Endothelial cell (in vitro differentiated cells): Measurements from ENCODE around the gene ANKRD40. TPM values are rescaled to one million over a fixed set of nuclear protein-coding genes. Genes with fewer than 3 reads are reported as not detected.
"Not testable (repeated sequence)": the region's sequence is repeated elsewhere in the genome, so short reads cannot be mapped to it uniquely, and the experiment has no call there.

Experiments used
- DNase-seq: peaks from one replicate; pipeline ENCODE4 v3.0.0; 2021; ENCODE audit warnings: low spot score
- H3K27ac Mint-ChIP-seq: one replicate; pipeline ENCODE4 v1.8.0; 2021; ENCODE audit warnings: mixed read lengths, inconsistent platforms; ENCODE audit not compliant: unreplicated experiment
- H3K27me3 Mint-ChIP-seq: one replicate; pipeline ENCODE4 v1.8.0; 2021; ENCODE audit warnings: mild to moderate bottlenecking, moderate library complexity, mixed read lengths, inconsistent platforms; ENCODE audit not compliant: unreplicated experiment
- H3K36me3 Mint-ChIP-seq: one replicate; pipeline ENCODE4 v1.8.0; 2021; ENCODE audit warnings: mild to moderate bottlenecking, low read depth, mixed read lengths, inconsistent platforms; ENCODE audit not compliant: unreplicated experiment
- H3K4me1 Mint-ChIP-seq: one replicate; pipeline ENCODE4 v1.8.0; 2021; ENCODE audit warnings: mild to moderate bottlenecking, mixed read lengths, inconsistent platforms; ENCODE audit not compliant: unreplicated experiment
- H3K4me3 Mint-ChIP-seq: one replicate; pipeline ENCODE4 v1.8.0; 2021; ENCODE audit warnings: mild to moderate bottlenecking, mixed read lengths, inconsistent platforms; ENCODE audit not compliant: unreplicated experiment
- H3K9me3 Mint-ChIP-seq: one replicate; pipeline ENCODE4 v1.8.0; 2021; ENCODE audit warnings: mixed read lengths, inconsistent platforms; ENCODE audit not compliant: unreplicated experiment
- CTCF ChIP-seq: fragments of 200-600 bp; sonication (generic); IDR thresholded peaks from one replicate; pipeline ENCODE4 v1.5.0; 2021; ENCODE audit warnings: antibody characterized with exemption; ENCODE audit not compliant: unreplicated experiment
- total RNA-seq: library from RNA; stranded (reverse); fragmentation: NEBNext Ultra II Directional; extraction: Animal tissue kit (Norgen Biotek cat#: 25700); gene quantifications from one replicate; pipeline ENCODE4 v1.2.1, GENCODE V29; 2021; ENCODE audit not compliant: unreplicated experiment

ANKRD40 gene
- total RNA-seq, 1 donor from 2014 or later, result 37.3 TPM

DNA sequence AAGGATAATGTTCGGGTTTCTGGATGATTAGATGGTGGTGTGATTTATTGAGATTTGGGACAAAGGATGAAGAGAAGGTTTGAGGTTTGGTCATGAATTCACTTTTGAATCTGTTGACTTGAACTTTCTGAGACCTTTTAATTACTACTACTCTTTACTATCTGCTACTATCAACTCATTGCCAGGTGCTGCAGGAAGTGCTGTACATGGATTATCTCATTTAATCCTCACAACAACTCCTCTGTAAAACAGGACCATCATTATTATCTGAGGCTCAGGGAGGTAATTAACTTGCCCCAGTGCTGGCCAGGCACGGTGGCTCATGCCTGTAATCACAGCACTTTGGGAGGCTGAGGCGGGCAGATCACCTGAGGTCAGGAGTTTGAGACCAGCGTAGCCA is 2.9 kb upstream of the ANKRD40 start:
- no peaks in the 10 kb centered on the region for H3K9me3 Mint-ChIP-seq
- H3K27ac Mint-ChIP-seq, result no peak overlapping the region
- H3K36me3 Mint-ChIP-seq, result peaks cover 3% of the 10 kb centered on the region
- no peak overlapping the region for H3K4me3 Mint-ChIP-seq
- TF ChIP-seq CTCF, result no peak
- DNase-seq, result no peak
- no peaks in the 10 kb centered on the region for H3K27me3 Mint-ChIP-seq
- peaks cover 10% of the 10 kb centered on the region for H3K4me1 Mint-ChIP-seq

GRCh38 chr17:50710025-50710424 is 2.3 kb upstream of the ANKRD40 start:
- no peak overlapping the region for H3K4me3 Mint-ChIP-seq
- no peak for TF ChIP-seq CTCF
- peak overlapping the region; percentile 65 for H3K27ac Mint-ChIP-seq
- DNase-seq, result no peak
- no peaks in the 10 kb centered on the region for H3K27me3 Mint-ChIP-seq
- peaks cover 3% of the 10 kb centered on the region for H3K36me3 Mint-ChIP-seq
- no peaks in the 10 kb centered on the region for H3K9me3 Mint-ChIP-seq
- H3K4me1 Mint-ChIP-seq, result peaks cover 10% of the 10 kb centered on the region

DNA sequence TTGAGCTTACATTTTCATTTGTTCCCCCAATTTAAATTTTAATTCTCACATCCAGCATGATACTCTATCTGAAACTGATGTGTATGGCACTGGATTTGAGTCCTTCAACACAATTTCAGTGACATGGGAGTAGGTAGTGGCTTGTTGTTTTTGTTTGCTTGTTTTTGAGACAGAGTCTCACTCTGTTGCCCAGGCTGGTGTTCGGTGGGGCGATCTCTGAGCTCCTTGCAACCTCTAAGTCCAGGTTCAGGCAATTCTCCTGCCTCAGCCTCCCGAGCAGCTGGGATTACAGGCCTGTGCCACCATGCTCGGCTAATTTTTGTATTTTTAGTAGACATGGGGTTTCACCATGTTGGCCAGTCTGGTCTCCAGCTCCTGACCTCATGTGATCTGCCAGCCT is 1.3 kb upstream of the ANKRD40 start:
- H3K4me3 Mint-ChIP-seq, DNase-seq, H3K27me3 Mint-ChIP-seq, H3K9me3 Mint-ChIP-seq, H3K36me3 Mint-ChIP-seq: not testable (repeated sequence)
- peaks cover 10% of the 10 kb centered on the region for H3K4me1 Mint-ChIP-seq
- H3K27ac Mint-ChIP-seq, result peak overlapping the region; percentile 92

DNA sequence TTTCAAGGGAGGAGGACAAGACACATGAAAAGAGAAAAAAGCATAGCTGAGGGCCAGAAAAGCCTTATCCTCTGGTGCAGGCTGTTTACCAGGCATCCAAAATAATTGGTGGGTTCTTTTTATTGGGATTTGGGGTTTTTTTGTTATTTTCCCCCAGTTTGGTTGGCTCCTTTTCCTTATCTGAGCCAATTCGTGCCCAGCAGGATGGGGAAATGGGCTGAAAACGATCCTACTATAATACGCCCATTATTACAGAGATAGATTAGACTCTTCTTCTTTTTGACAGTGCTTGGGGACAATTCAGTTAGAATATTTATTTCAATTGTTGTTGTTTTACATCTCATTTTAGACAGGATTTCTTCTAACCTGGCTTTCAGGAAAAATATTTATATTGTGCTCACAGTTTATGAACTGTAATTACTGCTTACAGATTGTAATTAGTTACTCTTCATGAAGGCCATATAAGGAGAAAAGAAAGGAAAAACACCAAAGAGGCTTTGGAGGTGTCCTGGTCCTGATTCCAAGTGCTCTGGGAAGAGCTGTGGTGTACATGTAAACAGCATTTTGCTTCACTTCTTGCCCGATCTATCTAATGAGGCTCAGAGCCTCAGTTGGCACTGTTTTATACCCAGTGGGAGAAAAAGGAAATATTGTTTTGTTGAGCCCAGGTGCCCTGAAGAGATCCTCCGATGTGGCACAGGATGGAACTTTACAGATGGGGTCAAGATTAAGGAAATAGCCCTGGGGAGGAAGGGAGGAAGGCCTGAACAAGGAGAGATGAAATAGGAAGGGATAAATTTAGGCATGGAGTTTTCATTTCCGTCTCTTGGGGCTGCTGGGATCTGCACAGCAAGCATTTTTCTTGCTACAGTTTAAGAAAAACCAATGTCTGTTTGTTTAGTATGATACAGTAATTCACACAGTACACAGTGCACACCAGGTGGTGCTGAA is 611 bp upstream of the ANKRD40 start:
- Mint-ChIP-seq H3K36me3 (peaks cover 4% of the 10 kb centered on the region), H3K9me3 (no peaks in the 10 kb centered on the region), H3K27ac (peak overlapping the region; percentile 92), H3K27me3 (no peaks in the 10 kb centered on the region), H3K4me3 (peak overlapping the region; percentile 91), H3K4me1 (peaks cover 16% of the 10 kb centered on the region)
- TF ChIP-seq CTCF, result no peak
- DNase-seq, result no peak

- peaks cover 15% of the 10 kb centered on the region for H3K36me3 Mint-ChIP-seq
- no peak for DNase-seq
- H3K4me1 Mint-ChIP-seq, result peaks cover 8% of the 10 kb centered on the region
- no peak overlapping the region for H3K4me3 Mint-ChIP-seq
- TF ChIP-seq CTCF, result no peak
- H3K27me3 Mint-ChIP-seq, result no peaks in the 10 kb centered on the region
- peak overlapping the region; percentile 11 for H3K27ac Mint-ChIP-seq
- no peaks in the 10 kb centered on the region for H3K9me3 Mint-ChIP-seq
These were observed 4.6 kb downstream of the ANKRD40 start for GRCh38 chr17:50703162-50703561.
